Measurements from ENCODE around the gene SAE1.

GRCh38 chr19:47081095-47081494, 49.5 kb upstream of the SAE1 start:
- TF ChIP-seq POLR2AphosphoS5 (IDR thresholded peaks at IDR 0.05) = no peak
- TF ChIP-seq POLR2A (IDR thresholded peaks at IDR 0.05) = no peak
